NCI-H2171 (cell line): ENCODE measurements around the gene TGOLN2.

Experiments used
- DNase-seq: peaks from one replicate; lab custom pipeline; 2025; lab: John Stamatoyannopoulos, UW

The TGOLN2 gene

GRCh38 chr2:85308896-85309555 lies 18.8 kb downstream of the TGOLN2 start:
- DNase-seq, result no peak

- no peak for DNase-seq
These were observed 19.6 kb downstream of the TGOLN2 start for GRCh38 chr2:85308201-85308600.

GRCh38 chr2:85307527-85307897 lies 20.3 kb downstream of the TGOLN2 start:
- DNase-seq, result no peak

- DNase-seq, result no peak
These were observed 23.8 kb downstream of the TGOLN2 start for GRCh38 chr2:85303780-85304531.

- DNase-seq, result no peak
These were observed 25.7 kb downstream of the TGOLN2 start for GRCh38 chr2:85302121-85302520.

- DNase-seq, result no peak
These were observed 36.3 kb downstream of the TGOLN2 start for GRCh38 chr2:85291425-85292023.

GRCh38 chr2:85288244-85288725 lies 39.5 kb downstream of the TGOLN2 start:
- no peak for DNase-seq

- DNase-seq, result no peak
These were observed 40.1 kb downstream of the TGOLN2 start for GRCh38 chr2:85287721-85288120.

- DNase-seq, result no peak
These were observed 40.9 kb downstream of the TGOLN2 start for GRCh38 chr2:85286918-85287317.

- DNase-seq, result no peak
These were observed 44.1 kb downstream of the TGOLN2 start for GRCh38 chr2:85283641-85284040.

- DNase-seq, result no peak
These were observed 44.9 kb downstream of the TGOLN2 start for GRCh38 chr2:85282914-85283313.

- no peak for DNase-seq
These were observed 46.2 kb downstream of the TGOLN2 start for GRCh38 chr2:85281553-85281952.

- DNase-seq, result no peak
These were observed 49.4 kb downstream of the TGOLN2 start for GRCh38 chr2:85278361-85278760.

GRCh38 chr2:85277416-85278158 lies 50.2 kb downstream of the TGOLN2 start:
- DNase-seq, result no peak

GRCh38 chr2:85276571-85277118 lies 51.1 kb downstream of the TGOLN2 start:
- DNase-seq, result no peak

- no peak for DNase-seq
These were observed 51.7 kb downstream of the TGOLN2 start for GRCh38 chr2:85275984-85276540.

GRCh38 chr2:85273738-85274731 lies 53.8 kb downstream of the TGOLN2 start:
- DNase-seq, result no peak

GRCh38 chr2:85272357-85272756 lies 55.4 kb downstream of the TGOLN2 start:
- DNase-seq, result no peak

- DNase-seq, result no peak
These were observed 57.8 kb downstream of the TGOLN2 start for GRCh38 chr2:85269959-85270358.
